Spinal cord (tissue), 10 donors: ENCODE data around the gene COPG1. TPM values are rescaled to one million over a fixed set of nuclear protein-coding genes. Genes with fewer than 3 reads are reported as not detected.

Experiments used
- DNase-seq, 6 donors: peaks; one replicate each; pipeline versions ENCODE4 v3.0.0 to v3.0.0-alpha.2; 2013 to 2015; ENCODE audit warnings: low spot score in 6 of 6, low read depth in 4 of 6
- H3K27ac ChIP-seq: one replicate; pipeline ENCODE4 v1.5.1; 2013; ENCODE audit warnings: low read depth, low read length, control low read depth
- H3K27me3 ChIP-seq: one replicate; pipeline ENCODE4 v1.6.1; 2013; ENCODE audit warnings: low read length; ENCODE audit not compliant: control insufficient read depth, insufficient read depth
- H3K36me3 ChIP-seq: one replicate; pipeline ENCODE4 v1.6.1; 2013; ENCODE audit warnings: low read length; ENCODE audit not compliant: control insufficient read depth, insufficient read depth
- H3K4me1 ChIP-seq: one replicate; pipeline ENCODE4 v1.6.1; 2013; ENCODE audit warnings: low read length; ENCODE audit not compliant: control insufficient read depth, insufficient read depth
- H3K4me3 ChIP-seq: one replicate; pipeline ENCODE4 v1.5.1; 2013; ENCODE audit warnings: low read depth, low read length, control low read depth
- H3K9me3 ChIP-seq: one replicate; pipeline ENCODE4 v1.6.1; 2013; ENCODE audit warnings: low read length; ENCODE audit not compliant: control insufficient read depth, insufficient read depth
- WGBS: methylation state at CpG from one replicate; pipeline ENCODE4 v1.1.5; 2013; ENCODE audit warnings: missing lambda C conversion rate; ENCODE audit not compliant: insufficient coverage; 5-methylcytosine and 5-hydroxymethylcytosine counted together
- polyA plus RNA-seq, 2 donors: library from polyadenylated mRNA; unstranded; fragments of 120-200 nt; gene quantifications; one replicate each; pipeline ENCODE4 v1.2.1, GENCODE V29; 2013; ENCODE audit not compliant: insufficient read length in 2 of 2
- small RNA-seq: library from RNA; depleted of rRNA; stranded (forward); fragments of <200 nt; gene quantifications from one replicate; pipeline ENCODE3, GENCODE V24; 2014; ENCODE audit warnings: low replicate concordance
- total RNA-seq, 2 donors: library from RNA; depleted of rRNA in 1 of 2; stranded (reverse); fragments of 120-200 nt in 1 of 2; fragments of >200 nt in 1 of 2; gene quantifications; one replicate each; pipeline versions ENCODE4 v1.2.3 to v1.2.4, GENCODE V29; 2013 to 2014
- donor health status: healthy.

COPG1 gene
- total and polyA plus RNA-seq, 4 donors, result 117 to 156 (median 130) TPM

GRCh38 chr3:129326138-129326537 lies 76.7 kb downstream of the COPG1 start:
- no peak overlapping the region for H3K27ac ChIP-seq
- H3K4me1 ChIP-seq, result no peaks in the 10 kb centered on the region
- H3K9me3 ChIP-seq, result no peaks in the 10 kb centered on the region
- peaks cover 36% of the 10 kb centered on the region for H3K36me3 ChIP-seq
- 98% methylated on average over 6 of the region's 12 CpGs for WGBS
- no peaks in the 10 kb centered on the region for H3K27me3 ChIP-seq
- H3K4me3 ChIP-seq, result no peak overlapping the region
- no peak for DNase-seq

- DNase-seq, result no peak
- H3K27ac ChIP-seq, result no peak overlapping the region
Measured at GRCh38 chr3:129326595-129326994, 77.2 kb downstream of the COPG1 start.

More at GRCh38 chr3:129326595-129326994, 77.2 kb downstream of the COPG1 start:
- Histone ChIP-seq H3K9me3 (no peaks in the 10 kb centered on the region), H3K4me1 (no peaks in the 10 kb centered on the region), H3K4me3 (no peak overlapping the region), H3K27me3 (no peaks in the 10 kb centered on the region), H3K36me3 (peaks cover 31% of the 10 kb centered on the region)
- WGBS, result 92% methylated on average over 10 of the region's 11 CpGs

Small RNAs within 50 kb of the gene (small RNA-seq; reads per million reads assigned to genes)
- gene MIR6826 (not detected), gene RPS27P12 (not detected)

Other genes with a start within 250 kb of the COPG1 start
- 1 to 10 TPM in 1 of 2 donors, under 1 TPM in 1; 0.89 to 2.7 TPM for gene EFCC1, start 248.3 kb upstream of the COPG1 start, total RNA-seq
- gene EFCC1, start 248.3 kb upstream of the COPG1 start, polyA plus RNA-seq, result 1 to 10 TPM; 3.4 to 5.2 TPM
- gene GP9, start 188.8 kb upstream of the COPG1 start, total RNA-seq, result under 1 TPM in 1 of 2 donors, not detected in 1; 0.72 TPM
- gene GP9, start 188.8 kb upstream of the COPG1 start, polyA plus RNA-seq, result under 1 TPM; 0.30 to 0.59 TPM
- 1 to 10 TPM; 3.0 to 6.9 TPM for gene RAB43, start 127.8 kb upstream of the COPG1 start, total RNA-seq
- 1 to 10 TPM; 3.8 to 5.0 TPM for gene RAB43, start 127.8 kb upstream of the COPG1 start, polyA plus RNA-seq
- gene ISY1, start 88.5 kb upstream of the COPG1 start, total RNA-seq, result 10 to 100 TPM; 14.6 to 30.7 TPM
- 10 to 100 TPM; 28.2 to 28.4 TPM for gene ISY1, start 88.5 kb upstream of the COPG1 start, polyA plus RNA-seq
- gene CNBP, start 65.7 kb upstream of the COPG1 start, total RNA-seq, result 100 to 1,000 TPM; 236 to 238 TPM
- gene CNBP, start 65.7 kb upstream of the COPG1 start, polyA plus RNA-seq, result 100 to 1,000 TPM; 226 to 251 TPM
- 10 to 100 TPM; 23.6 to 26.5 TPM for gene HMCES, start 29.3 kb downstream of the COPG1 start, total RNA-seq
- gene HMCES, start 29.3 kb downstream of the COPG1 start, polyA plus RNA-seq, result 10 to 100 TPM; 45.2 to 52.7 TPM
- gene EFCAB12, start 179.0 kb downstream of the COPG1 start, total RNA-seq, result 1 to 10 TPM in 1 of 2 donors, under 1 TPM in 1; 0.50 to 4.9 TPM
- 1 to 10 TPM; 6.8 to 7.9 TPM for gene EFCAB12, start 179.0 kb downstream of the COPG1 start, polyA plus RNA-seq
- gene MBD4, start 190.3 kb downstream of the COPG1 start, total RNA-seq, result 10 to 100 TPM; 25.1 to 35.2 TPM
- gene MBD4, start 190.3 kb downstream of the COPG1 start, polyA plus RNA-seq, result 10 to 100 TPM; 30.4 to 32.1 TPM
- 10 to 100 TPM; 26.5 to 44.0 TPM for gene IFT122, start 190.6 kb downstream of the COPG1 start, total RNA-seq
- gene IFT122, start 190.6 kb downstream of the COPG1 start, polyA plus RNA-seq, result 10 to 100 TPM; 34.5 to 38.8 TPM